ENCODE data around the gene MSI2. TPM values are rescaled to one million over a fixed set of nuclear protein-coding genes. Genes with fewer than 3 reads are reported as not detected.

Gene MSI2
- total and polyA plus RNA-seq, 2 donors (not counting 1 experiment from before 2014, with no cell fraction given) = 16.1 to 196 TPM

DNA sequence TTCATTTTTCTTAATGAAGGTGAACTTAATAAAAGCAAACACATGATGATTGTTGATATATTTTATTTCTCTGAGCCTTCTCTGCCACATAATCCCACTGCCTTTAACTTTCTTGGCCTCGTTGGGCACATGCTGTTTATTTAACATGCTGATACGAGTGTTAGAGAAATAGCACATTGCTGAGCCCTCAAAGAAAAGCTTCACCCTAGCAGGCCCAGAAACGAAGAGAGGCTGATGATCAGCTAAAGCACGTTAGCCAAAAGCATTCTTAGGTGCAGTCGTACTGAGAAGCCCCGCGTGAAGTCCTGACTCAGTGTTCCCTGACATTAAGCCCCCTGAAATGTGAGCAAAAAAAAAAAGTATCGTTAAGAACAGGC, 366.0 kb downstream of the MSI2 start:
- intact Hi-C loops (cut with micrococcal nuclease) = loop anchor here (1.0 to 5.0 kb wide), 2 partner anchors 17 to 180 kb away; no protein-coding TSS in a partner anchor
- ChIA-PET POLR2A (interaction anchor here (0.7 to 1.8 kb wide), 5 partner anchors 17 to 379 kb away, joined by 3 to 6 read pairs (median 4); partner anchors contain the start of gene MSI2), CTCF (interaction anchor here (0.6 to 5.2 kb wide), 13 partner anchors 9 to 379 kb away, joined by 3 to 40 read pairs (median 5); no protein-coding TSS in a partner anchor)
- H3K4me1 Mint-ChIP-seq = peaks cover 40% of the 10 kb centered on the region
- no peak for DNase-seq
- no peaks in the 10 kb centered on the region for H3K27me3 ChIP-seq (replicated peaks in 1 of 4; ENCODE audit: control extremely low read depth in 1 of 4, control insufficient read depth in 3 of 4, insufficient read depth in 4 of 4, low read length in 3 of 4)
- ATAC-seq (ENCODE audit: low read depth) = no peak
- H3K36me3 ChIP-seq (replicated peaks in 1 of 2; ENCODE audit: control extremely low read depth in 1 of 2, control insufficient read depth in 1 of 2, extremely low read depth in 1 of 2, insufficient read depth in 2 of 2, low read length in 1 of 2) = peaks cover 2 to 12% of the 10 kb centered on the region in 2 experiments
- no peaks in the 10 kb centered on the region for H4K20me1 ChIP-seq (ENCODE audit: control insufficient read depth, insufficient read depth, low read length, poor library complexity, severe bottlenecking)
- TF ChIP-seq, protein P1, sequence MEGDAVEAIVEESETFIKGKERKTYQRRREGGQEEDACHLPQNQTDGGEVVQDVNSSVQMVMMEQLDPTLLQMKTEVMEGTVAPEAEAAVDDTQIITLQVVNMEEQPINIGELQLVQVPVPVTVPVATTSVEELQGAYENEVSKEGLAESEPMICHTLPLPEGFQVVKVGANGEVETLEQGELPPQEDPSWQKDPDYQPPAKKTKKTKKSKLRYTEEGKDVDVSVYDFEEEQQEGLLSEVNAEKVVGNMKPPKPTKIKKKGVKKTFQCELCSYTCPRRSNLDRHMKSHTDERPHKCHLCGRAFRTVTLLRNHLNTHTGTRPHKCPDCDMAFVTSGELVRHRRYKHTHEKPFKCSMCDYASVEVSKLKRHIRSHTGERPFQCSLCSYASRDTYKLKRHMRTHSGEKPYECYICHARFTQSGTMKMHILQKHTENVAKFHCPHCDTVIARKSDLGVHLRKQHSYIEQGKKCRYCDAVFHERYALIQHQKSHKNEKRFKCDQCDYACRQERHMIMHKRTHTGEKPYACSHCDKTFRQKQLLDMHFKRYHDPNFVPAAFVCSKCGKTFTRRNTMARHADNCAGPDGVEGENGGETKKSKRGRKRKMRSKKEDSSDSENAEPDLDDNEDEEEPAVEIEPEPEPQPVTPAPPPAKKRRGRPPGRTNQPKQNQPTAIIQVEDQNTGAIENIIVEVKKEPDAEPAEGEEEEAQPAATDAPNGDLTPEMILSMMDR (IDR thresholded peaks at IDR 0.05) = no peak
- no peak for TF ChIP-seq EZH2 (IDR thresholded peaks at IDR 0.05; ENCODE audit: borderline replicate concordance, insufficient read depth, low read depth, low read length, poor library complexity, severe bottlenecking)
- H3K4me2 ChIP-seq (replicated peaks; ENCODE audit: low read depth, low read length, poor library complexity, severe bottlenecking) = peak overlapping the region; percentile 79
- no peak overlapping the region for H2AFZ ChIP-seq (ENCODE audit: insufficient read depth, low read depth, low read length, poor library complexity, severe bottlenecking)
- peaks cover 29 to 37% of the 10 kb centered on the region in 2 donors for H3K4me1 ChIP-seq (ENCODE audit: control insufficient read depth in 2 of 2, insufficient read depth in 2 of 2, low read length in 2 of 2)
- peak overlapping the region; percentile 85 for H3K27ac Mint-ChIP-seq
- H3K9me3 ChIP-seq (ENCODE audit: control extremely low read depth in 1 of 3, control insufficient read depth in 2 of 3, insufficient read depth in 1 of 3, low read length in 2 of 3) = no peaks in the 10 kb centered on the region
- H3K4me3 ChIP-seq (ENCODE audit: control extremely low read depth in 1 of 5, extremely low read depth in 1 of 5, insufficient read depth in 1 of 5, low read depth in 2 of 5, low read length in 4 of 5) = peak overlapping the region in 1 of 5 experiments; percentile 64
- H3K79me2 ChIP-seq (ENCODE audit: control insufficient read depth, insufficient read depth, low read length) = peaks cover 5% of the 10 kb centered on the region
- peak overlapping the region; percentile 54 for H3K9ac ChIP-seq (ENCODE audit: low read length)
- peak overlapping the region; percentile 5 to 73 for H3K27ac ChIP-seq (ENCODE audit: low read length in 2 of 2)
- H3K9me3 Mint-ChIP-seq (ENCODE audit: insufficient read depth) = no peaks in the 10 kb centered on the region
- peak overlapping the region; percentile 81 for H3K4me3 Mint-ChIP-seq
- WGBS (ENCODE audit: insufficient coverage) = 78% methylated on average over 7 of the region's 8 CpGs
- no peaks in the 10 kb centered on the region for H3K27me3 Mint-ChIP-seq

All from B cell (primary cell).